K562 (cell line): ENCODE results near the gene S100A3.

Experiments used
- ARID2 ChIP-seq: fragments of 450-650 bp; IDR thresholded peaks from 2 replicates; pipeline ENCODE4 v1.6.1; 2017; ENCODE audit warnings: antibody characterized with exemption, mild to moderate bottlenecking
- NFIC ChIP-seq: fragments of 450-650 bp; IDR thresholded peaks from 2 replicates; pipeline ENCODE4 v1.6.1; 2017; ENCODE audit warnings: mild to moderate bottlenecking, inconsistent platforms
- NFRKB ChIP-seq: fragments of 450-650 bp; IDR thresholded peaks from 2 replicates; pipeline ENCODE4 v1.6.1; 2016; ENCODE audit warnings: low read depth
- PHTF2 ChIP-seq: fragments of 250-450 bp; sonication (Bioruptor Pico); IDR thresholded peaks from 2 replicates; pipeline ENCODE4 v1.5.0; 2021; ENCODE audit warnings: mild to moderate bottlenecking
- POLR2A ChIP-seq: fragments of 450-650 bp; conservative IDR thresholded peaks from 2 replicates; pipeline ENCODE4 v1.6.1; 2016
- TBL1XR1 ChIP-seq, 2 experiments: IDR thresholded peaks; 2 replicates each; pipeline ENCODE4 v1.6.1; 2012; ENCODE audit warnings: improper control_type of control experiment in 2 of 2, low read length in 2 of 2, mild to moderate bottlenecking in 1 of 2
- ZFP36 ChIP-seq: fragments of 150-350 bp; IDR thresholded peaks from 2 replicates; pipeline ENCODE4 v1.6.1; 2018; ENCODE audit warnings: low read length, low read depth; ENCODE audit not compliant: partially characterized antibody
- ZKSCAN8 ChIP-seq: fragments of 200-800 bp; sonication (Bioruptor generic); IDR thresholded peaks from 2 replicates; pipeline ENCODE4 v1.6.1; 2016; ENCODE audit warnings: missing genetic modification characterization, missing compliant biosample characterization
- ZNF217 ChIP-seq: sonication (generic); formaldehyde crosslinking; IDR thresholded peaks from 2 replicates; pipeline ENCODE4 v1.8.0; 2022; ENCODE audit warnings: mild to moderate bottlenecking, missing genetic modification reagents
- TF ChIP-seq, protein P1 (sequence below), 3 experiments: IDR thresholded peaks in 2 of 3; conservative IDR thresholded peaks in 1 of 3; 2 replicates each; pipeline ENCODE4 v1.5.1; 2011 to 2012; ENCODE audit warnings: low read length in 3 of 3, mild to moderate bottlenecking in 3 of 3, control low read depth in 2 of 3, improper control_type of control experiment in 1 of 3, inconsistent platforms in 1 of 3, low read depth in 1 of 3, mixed read lengths in 1 of 3, moderate library complexity in 1 of 3; ENCODE audit not compliant: insufficient read depth in 2 of 3
- TF ChIP-seq, protein P2 (sequence below): fragments of 250-450 bp; sonication (Bioruptor Pico); IDR thresholded peaks from 2 replicates; pipeline ENCODE4 v1.5.0; 2022; ENCODE audit warnings: mild to moderate bottlenecking

DNA sequence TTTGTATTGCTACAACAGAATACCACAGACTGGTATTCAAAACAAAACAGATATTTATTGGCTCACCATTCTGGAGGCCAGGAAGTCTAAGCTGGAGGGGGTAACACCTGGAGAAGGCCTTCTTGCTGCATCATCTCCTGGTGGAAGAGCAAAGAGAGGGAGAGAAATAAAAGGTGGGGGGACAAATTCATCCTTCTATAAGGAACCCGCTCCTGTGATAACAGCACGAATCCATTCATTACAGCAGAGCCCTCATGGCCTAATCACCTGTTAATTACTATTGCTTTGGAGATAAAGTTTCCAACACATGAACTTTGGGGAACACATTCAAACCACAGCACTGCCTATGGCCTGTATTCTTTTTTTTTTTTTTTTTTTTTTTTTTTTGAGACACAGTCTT, 11.2 kb upstream of the S100A3 start:
- no peak for TF ChIP-seq NFIC
- TF ChIP-seq ZFP36, result no peak
- TF ChIP-seq POLR2A, result no peak
- TF ChIP-seq PHTF2, result no peak
- TF ChIP-seq ZKSCAN8, result no peak
- TF ChIP-seq ARID2, result no peak
- TF ChIP-seq, protein P1, sequence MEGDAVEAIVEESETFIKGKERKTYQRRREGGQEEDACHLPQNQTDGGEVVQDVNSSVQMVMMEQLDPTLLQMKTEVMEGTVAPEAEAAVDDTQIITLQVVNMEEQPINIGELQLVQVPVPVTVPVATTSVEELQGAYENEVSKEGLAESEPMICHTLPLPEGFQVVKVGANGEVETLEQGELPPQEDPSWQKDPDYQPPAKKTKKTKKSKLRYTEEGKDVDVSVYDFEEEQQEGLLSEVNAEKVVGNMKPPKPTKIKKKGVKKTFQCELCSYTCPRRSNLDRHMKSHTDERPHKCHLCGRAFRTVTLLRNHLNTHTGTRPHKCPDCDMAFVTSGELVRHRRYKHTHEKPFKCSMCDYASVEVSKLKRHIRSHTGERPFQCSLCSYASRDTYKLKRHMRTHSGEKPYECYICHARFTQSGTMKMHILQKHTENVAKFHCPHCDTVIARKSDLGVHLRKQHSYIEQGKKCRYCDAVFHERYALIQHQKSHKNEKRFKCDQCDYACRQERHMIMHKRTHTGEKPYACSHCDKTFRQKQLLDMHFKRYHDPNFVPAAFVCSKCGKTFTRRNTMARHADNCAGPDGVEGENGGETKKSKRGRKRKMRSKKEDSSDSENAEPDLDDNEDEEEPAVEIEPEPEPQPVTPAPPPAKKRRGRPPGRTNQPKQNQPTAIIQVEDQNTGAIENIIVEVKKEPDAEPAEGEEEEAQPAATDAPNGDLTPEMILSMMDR (IDR thresholded peaks at IDR 0.05 in 2 of 3, conservative IDR thresholded peaks at IDR 0.05 in 1 of 3; ENCODE audit: insufficient read depth in 2 of 3, low read depth in 1 of 3, low read length in 3 of 3), result no peak
- TF ChIP-seq, protein P2, sequence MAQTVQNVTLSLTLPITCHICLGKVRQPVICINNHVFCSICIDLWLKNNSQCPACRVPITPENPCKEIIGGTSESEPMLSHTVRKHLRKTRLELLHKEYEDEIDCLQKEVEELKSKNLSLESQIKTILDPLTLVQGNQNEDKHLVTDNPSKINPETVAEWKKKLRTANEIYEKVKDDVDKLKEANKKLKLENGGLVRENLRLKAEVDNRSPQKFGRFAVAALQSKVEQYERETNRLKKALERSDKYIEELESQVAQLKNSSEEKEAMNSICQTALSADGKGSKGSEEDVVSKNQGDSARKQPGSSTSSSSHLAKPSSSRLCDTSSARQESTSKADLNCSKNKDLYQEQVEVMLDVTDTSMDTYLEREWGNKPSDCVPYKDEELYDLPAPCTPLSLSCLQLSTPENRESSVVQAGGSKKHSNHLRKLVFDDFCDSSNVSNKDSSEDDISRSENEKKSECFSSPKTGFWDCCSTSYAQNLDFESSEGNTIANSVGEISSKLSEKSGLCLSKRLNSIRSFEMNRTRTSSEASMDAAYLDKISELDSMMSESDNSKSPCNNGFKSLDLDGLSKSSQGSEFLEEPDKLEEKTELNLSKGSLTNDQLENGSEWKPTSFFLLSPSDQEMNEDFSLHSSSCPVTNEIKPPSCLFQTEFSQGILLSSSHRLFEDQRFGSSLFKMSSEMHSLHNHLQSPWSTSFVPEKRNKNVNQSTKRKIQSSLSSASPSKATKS (CRISPR knock-in tag), result no peak
- TF ChIP-seq TBL1XR1 (IDR thresholded peaks at IDR 0.05; ENCODE audit: low read length in 2 of 2), result no peak
- TF ChIP-seq NFRKB, result no peak
- TF ChIP-seq ZNF217 (CRISPR knock-in tag), result no peak
